SU-DHL-6 (cell line): ENCODE results near the gene OR52B2.

Source experiments
- H2AFZ ChIP-seq: fragments of 200-600 bp; sonication (generic); 2 replicates; pipeline ENCODE4 v1.6.1; 2014; ENCODE audit warnings: low read depth, mild to moderate bottlenecking, moderate library complexity, mixed read lengths, antibody characterized with exemption, low read length; ENCODE audit not compliant: severe bottlenecking
- H3F3A ChIP-seq: fragments of 200-600 bp; shearing (Covaris generic); 2 replicates; pipeline ENCODE4 v1.6.0; 2016; ENCODE audit warnings: antibody characterized with exemption, mild to moderate bottlenecking; ENCODE audit not compliant: insufficient read depth
- H3K27ac ChIP-seq: fragments of 200-600 bp; sonication (generic); 2 replicates; pipeline ENCODE4 v1.5.1; 2016; ENCODE audit warnings: low read depth, mild to moderate bottlenecking, low read length, moderate library complexity, mixed read lengths
- H3K27me3 ChIP-seq: fragments of 200-600 bp; sonication (generic), shearing (Covaris generic); 2 replicates; pipeline ENCODE4 v1.6.0; 2014; ENCODE audit warnings: mild to moderate bottlenecking, low read length
- H3K36me3 ChIP-seq: fragments of 200-600 bp; sonication (generic); 2 replicates; pipeline ENCODE4 v1.6.1; 2014; ENCODE audit warnings: mild to moderate bottlenecking, low read length, mixed read lengths
- H3K4me2 ChIP-seq: fragments of 300-600, 200-600 bp; shearing (Covaris generic), sonication (generic); 2 replicates; pipeline ENCODE4 v1.6.0; 2014; ENCODE audit warnings: low read length, low read depth, mild to moderate bottlenecking; ENCODE audit not compliant: poor library complexity, severe bottlenecking
- H3K4me3 ChIP-seq: fragments of 200-600 bp; sonication (generic); 2 replicates; pipeline ENCODE4 v1.5.1; 2014; ENCODE audit warnings: antibody characterized with exemption, low read length, mild to moderate bottlenecking, mixed read lengths; ENCODE audit not compliant: insufficient read depth, poor library complexity, severe bottlenecking
- H3K79me2 ChIP-seq: fragments of 200-600 bp; sonication (generic); 2 replicates; pipeline ENCODE4 v1.6.1; 2014; ENCODE audit warnings: mild to moderate bottlenecking, low read length, moderate library complexity; ENCODE audit not compliant: insufficient read depth
- H3K9ac ChIP-seq: fragments of 200-600 bp; sonication (generic); 2 replicates; pipeline ENCODE4 v1.7.0; 2014; ENCODE audit warnings: mild to moderate bottlenecking, low read length
- H3K9me2 ChIP-seq: fragments of 200-600 bp; sonication (generic); replicated peaks from 2 replicates; pipeline ENCODE4 v1.6.1; 2014; ENCODE audit warnings: low read length; ENCODE audit not compliant: insufficient read depth
- H3K9me3 ChIP-seq: fragments of 200-600 bp; sonication (generic); 2 replicates; pipeline ENCODE4 v1.6.1; 2014; ENCODE audit warnings: low read length, mixed read lengths; ENCODE audit not compliant: insufficient read depth
- H4K20me1 ChIP-seq: fragments of 200-600 bp; sonication (generic); 2 replicates; pipeline ENCODE4 v1.6.1; 2014; ENCODE audit warnings: low read depth, mild to moderate bottlenecking, antibody characterized with exemption, low read length, moderate library complexity, mixed read lengths
- CTCF ChIP-seq: fragments of 200-600 bp; sonication (generic); IDR thresholded peaks from one replicate; pipeline ENCODE4 v1.5.1; 2017; ENCODE audit warnings: antibody characterized with exemption, mild to moderate bottlenecking, low read length, moderate library complexity; ENCODE audit not compliant: insufficient read depth, poor library complexity, severe bottlenecking
- EZH2phosphoT487 ChIP-seq: fragments of 200-600 bp; sonication (generic), shearing (Covaris generic); conservative IDR thresholded peaks from 2 replicates; pipeline ENCODE4 v1.6.1; 2018; ENCODE audit warnings: mild to moderate bottlenecking, antibody characterized with exemption, low read length, moderate library complexity, mixed read lengths

Gene OR52B2

DNA sequence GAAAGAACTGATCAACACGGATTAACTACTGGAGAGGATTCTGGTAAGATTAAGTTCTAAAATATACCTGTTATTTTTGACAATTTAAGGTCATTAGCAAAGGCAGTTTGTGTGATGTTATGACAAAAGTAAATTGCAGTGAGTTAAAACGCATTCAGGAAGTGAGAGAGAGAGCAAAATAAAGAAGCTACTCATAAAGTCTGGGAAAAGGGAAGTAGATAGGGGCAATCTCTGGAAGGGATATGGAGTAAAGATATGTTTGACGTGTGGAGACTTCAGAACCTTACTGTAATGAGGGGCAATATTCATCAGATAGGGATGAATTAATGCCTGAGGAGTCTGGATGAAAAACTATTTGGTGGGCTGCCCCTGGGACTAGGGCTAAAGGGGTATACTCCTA, 45.9 kb downstream of the OR52B2 start:
- Histone ChIP-seq H3K9ac (no peak overlapping the region), H3K4me3 (no peak overlapping the region), H3F3A (no peaks in the 10 kb centered on the region), H3K4me2 (no peak overlapping the region), H3K36me3 (no peaks in the 10 kb centered on the region), H3K9me3 (no peaks in the 10 kb centered on the region), H2AFZ (no peak overlapping the region), H3K79me2 (no peaks in the 10 kb centered on the region), H3K9me2 (no peaks in the 10 kb centered on the region), H3K27me3 (no peaks in the 10 kb centered on the region), H3K27ac (no peak overlapping the region), H4K20me1 (no peaks in the 10 kb centered on the region)
- TF ChIP-seq CTCF = no peak
- no peak for TF ChIP-seq EZH2phosphoT487
